Ovary (tissue), 9 donors: ENCODE measurements around the gene PRKG1. TPM values are rescaled to one million over a fixed set of nuclear protein-coding genes. Genes with fewer than 3 reads are reported as not detected.

ENCODE experiments used
- DNase-seq, 5 donors: peaks; one replicate each; pipeline ENCODE4 v3.0.0-alpha.2; 2019 to 2020
- H3K27ac ChIP-seq, 2 donors: fragments of 200-600 bp; one replicate each; pipeline versions ENCODE4 v1.5.1 to v1.8.0; 2019 to 2022
- H3K27me3 ChIP-seq: fragments of 200-600 bp; one replicate; pipeline ENCODE4 v1.8.0; 2022
- H3K36me3 ChIP-seq: fragments of 200-600 bp; sonication (generic); one replicate; pipeline ENCODE4 v1.5.1; 2019
- H3K4me1 ChIP-seq: one replicate; pipeline ENCODE4 v1.8.1; 2013; ENCODE audit warnings: mild to moderate bottlenecking, moderate library complexity; ENCODE audit not compliant: insufficient read depth
- H3K4me3 ChIP-seq: fragments of 200-600 bp; sonication (generic); one replicate; pipeline ENCODE4 v1.5.1; 2017
- H3K9me3 ChIP-seq, 2 donors: fragments of 200-600 bp in 1 of 2; sonication (generic) in 1 of 2; one replicate each; pipeline versions ENCODE4 v1.5.1 to v1.8.1; 2013 to 2019; ENCODE audit warnings: mild to moderate bottlenecking in 1 of 2, moderate library complexity in 1 of 2
- EP300 ChIP-seq: sonication (generic); formaldehyde crosslinking; IDR thresholded peaks from one replicate; pipeline ENCODE4 v1.6.1; 2017; ENCODE audit warnings: antibody characterized with exemption
- POLR2A ChIP-seq: fragments of 450-650 bp; IDR thresholded peaks from one replicate; pipeline ENCODE4 v1.6.1; 2017; ENCODE audit warnings: antibody characterized with exemption, mild to moderate bottlenecking, moderate library complexity
- WGBS, 3 donors: extraction: QIAGEN DNeasy Blood & Tissue Kit in 1 of 3; methylation state at CpG; one replicate each; pipeline versions ENCODE4 v1.1.5 to v1.1.7; 2013 to 2017; 5-methylcytosine and 5-hydroxymethylcytosine counted together
- intact Hi-C, 4 donors: fragments of 100-400 bp; cut with DNase I; formaldehyde crosslinking; loops; one replicate each; pipeline versions ENCODE4 v1.11.0 to v1.15.1; 2022 to 2023
- polyA plus RNA-seq, 2 donors: library from polyadenylated mRNA; stranded (reverse); fragments of 200-250 nt in 1 of 2; fragments of 350-450 nt in 1 of 2; fragmentation: Illumina TruSeq in 1 of 2; extraction: RNeasy Lipid Tissue Mini Kit (QIAGEN cat#74804) in 1 of 2; gene quantifications; one replicate each; pipeline ENCODE4 v1.2.3, GENCODE V29; 2013 to 2014
- total RNA-seq, 7 donors: library from RNA; depleted of rRNA in 2 of 7; stranded (reverse); fragments of >200 nt in 2 of 7; fragmentation: NEBNext Ultra II Directional in 3 of 7; extraction: Animal tissue kit (Norgen Biotek cat#: 25700) in 3 of 7; gene quantifications; one replicate each; pipeline versions ENCODE4 v1.1.0 to v1.2.4, GENCODE V29; 2016 to 2023
- TF ChIP-seq, protein P1 (sequence below), 3 donors: fragments of 450-650 bp in 2 of 3; fragments of 200-600 bp in 1 of 3; IDR thresholded peaks; one replicate each; pipeline versions ENCODE4 v1.5.1 to v1.8.0; 2016 to 2022; ENCODE audit warnings: antibody characterized with exemption in 3 of 3, mild to moderate bottlenecking in 1 of 3
- donor health status: DM: no; HTN: no; CAD: no; lungs with moderate emphysema.
- donor health status: DM: no; HTN: no; CAD: no.
- donor health status: Bipolar disorder and iron deficiency.
- donor health status: DM: yes; HTN: yes; CAD: no.
- donor health status: DM: no; HTN: no; CAD: no.
- donor health status: DM: yes; HTN: yes; CAD: no.

PRKG1 gene
- total and polyA plus RNA-seq, 9 donors: 2.8 to 21.1 (median 15.7) TPM

DNA sequence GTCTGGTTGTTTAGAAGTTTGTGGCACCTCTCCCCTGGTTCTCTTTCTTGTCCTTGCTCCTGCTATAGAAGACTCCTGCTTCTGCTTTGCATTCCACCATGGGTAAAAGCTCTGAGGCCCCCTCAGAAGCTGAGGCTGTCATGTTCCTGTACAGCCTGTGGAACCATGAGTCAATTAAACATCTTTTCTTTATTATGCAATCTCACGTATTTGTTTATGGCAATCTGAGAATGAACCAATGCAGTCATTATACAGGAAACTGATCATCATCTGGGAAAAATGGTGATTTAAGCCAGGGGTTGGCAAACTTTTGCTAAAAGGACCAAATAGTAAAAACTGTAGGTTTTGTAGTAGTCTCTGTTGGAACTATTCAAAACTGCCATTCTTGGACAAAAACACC, 449.8 kb downstream of the PRKG1 start:
- TF ChIP-seq, protein P1, sequence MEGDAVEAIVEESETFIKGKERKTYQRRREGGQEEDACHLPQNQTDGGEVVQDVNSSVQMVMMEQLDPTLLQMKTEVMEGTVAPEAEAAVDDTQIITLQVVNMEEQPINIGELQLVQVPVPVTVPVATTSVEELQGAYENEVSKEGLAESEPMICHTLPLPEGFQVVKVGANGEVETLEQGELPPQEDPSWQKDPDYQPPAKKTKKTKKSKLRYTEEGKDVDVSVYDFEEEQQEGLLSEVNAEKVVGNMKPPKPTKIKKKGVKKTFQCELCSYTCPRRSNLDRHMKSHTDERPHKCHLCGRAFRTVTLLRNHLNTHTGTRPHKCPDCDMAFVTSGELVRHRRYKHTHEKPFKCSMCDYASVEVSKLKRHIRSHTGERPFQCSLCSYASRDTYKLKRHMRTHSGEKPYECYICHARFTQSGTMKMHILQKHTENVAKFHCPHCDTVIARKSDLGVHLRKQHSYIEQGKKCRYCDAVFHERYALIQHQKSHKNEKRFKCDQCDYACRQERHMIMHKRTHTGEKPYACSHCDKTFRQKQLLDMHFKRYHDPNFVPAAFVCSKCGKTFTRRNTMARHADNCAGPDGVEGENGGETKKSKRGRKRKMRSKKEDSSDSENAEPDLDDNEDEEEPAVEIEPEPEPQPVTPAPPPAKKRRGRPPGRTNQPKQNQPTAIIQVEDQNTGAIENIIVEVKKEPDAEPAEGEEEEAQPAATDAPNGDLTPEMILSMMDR (IDR thresholded peaks at IDR 0.05): no peak
- TF ChIP-seq EP300: no peak
- TF ChIP-seq POLR2A: no peak
- H3K36me3 ChIP-seq: no peaks in the 10 kb centered on the region
- DNase-seq: no peak
- H3K4me3 ChIP-seq: no peak overlapping the region
- no peaks in the 10 kb centered on the region for H3K27me3 ChIP-seq
- H3K4me1 ChIP-seq: no peaks in the 10 kb centered on the region
- 81 to 93% (median 88%) methylated on average over 1 of the region's 1 CpG for WGBS, 3 donors
- H3K9me3 ChIP-seq: no peaks in the 10 kb centered on the region
- H3K27ac ChIP-seq: no peak overlapping the region
- intact Hi-C loops: no loop called here

DNA sequence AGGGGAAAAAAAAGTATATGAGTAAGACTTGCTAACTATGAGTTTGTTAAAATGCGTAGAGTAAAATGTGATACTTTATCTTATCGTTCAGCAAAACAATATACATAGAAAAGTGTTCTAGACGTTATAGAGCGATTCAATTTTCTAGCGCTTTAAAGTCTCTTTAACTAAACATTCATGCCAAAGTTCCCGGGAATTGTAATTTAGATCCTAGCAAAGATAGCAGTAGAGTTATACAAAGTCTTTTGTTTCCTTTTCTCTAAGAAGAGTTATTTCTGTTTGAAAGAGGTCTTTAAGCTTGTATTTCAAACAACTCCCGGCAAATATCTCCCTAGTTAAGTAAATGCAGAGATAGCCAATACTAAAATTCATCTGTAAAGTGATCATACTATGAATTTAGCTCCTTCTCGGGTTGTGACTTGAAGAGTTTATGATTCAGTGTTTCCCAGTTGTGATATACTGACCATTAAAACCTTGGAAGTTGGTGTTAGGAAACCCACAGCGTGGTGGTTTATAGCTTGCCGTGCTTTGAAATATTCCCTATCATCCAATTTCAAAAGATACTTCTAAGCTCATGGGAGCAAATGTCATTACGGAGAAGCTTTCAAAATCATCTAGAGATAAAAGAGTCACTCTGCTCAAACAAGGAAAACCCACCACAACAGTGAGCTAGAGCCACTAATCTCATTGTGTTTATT, 453.4 kb downstream of the PRKG1 start:
- Histone ChIP-seq H3K27ac (no peak overlapping the region), H3K4me1 (no peaks in the 10 kb centered on the region), H3K27me3 (no peaks in the 10 kb centered on the region), H3K4me3 (no peak overlapping the region), H3K9me3 (no peaks in the 10 kb centered on the region), H3K36me3 (no peaks in the 10 kb centered on the region)
- no peak for DNase-seq
- intact Hi-C loops: no loop called here
- WGBS, 3 donors: 34 to 52% (median 47%) methylated on average over 11 of the region's 11 CpGs
- TF ChIP-seq EP300 (no peak), POLR2A (no peak)
- TF ChIP-seq, protein P1 (IDR thresholded peaks at IDR 0.05): no peak

DNA sequence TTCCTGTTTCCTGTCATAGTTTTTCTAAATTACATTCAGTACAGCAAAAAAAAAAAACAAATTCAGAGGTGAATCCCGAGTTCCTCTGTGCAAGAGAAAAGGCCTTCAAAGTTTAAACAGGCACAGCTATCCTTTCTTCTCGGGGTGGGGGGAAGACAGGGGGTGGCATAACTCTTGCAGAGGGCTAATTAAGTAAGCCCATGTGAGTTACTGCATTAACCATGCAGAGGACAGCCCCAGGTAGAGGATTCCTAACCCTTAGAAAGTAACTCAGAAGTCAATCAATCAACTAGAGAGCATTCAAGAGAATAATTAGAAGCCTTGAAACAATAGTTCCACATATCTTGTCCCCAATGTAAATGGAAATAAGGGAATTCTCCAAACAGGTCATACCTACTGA, 454.2 kb downstream of the PRKG1 start:
- H3K4me3 ChIP-seq: no peak overlapping the region
- no peaks in the 10 kb centered on the region for H3K36me3 ChIP-seq
- no peak for DNase-seq
- no peaks in the 10 kb centered on the region for H3K4me1 ChIP-seq
- H3K9me3 ChIP-seq: no peaks in the 10 kb centered on the region
- H3K27me3 ChIP-seq: no peaks in the 10 kb centered on the region
- intact Hi-C loops: no loop called here
- TF ChIP-seq, protein P1 (IDR thresholded peaks at IDR 0.05): no peak
- TF ChIP-seq POLR2A (no peak), EP300 (no peak)
- no peak overlapping the region for H3K27ac ChIP-seq
- WGBS, 3 donors: 34% methylated on average over 2 of the region's 2 CpGs

DNA sequence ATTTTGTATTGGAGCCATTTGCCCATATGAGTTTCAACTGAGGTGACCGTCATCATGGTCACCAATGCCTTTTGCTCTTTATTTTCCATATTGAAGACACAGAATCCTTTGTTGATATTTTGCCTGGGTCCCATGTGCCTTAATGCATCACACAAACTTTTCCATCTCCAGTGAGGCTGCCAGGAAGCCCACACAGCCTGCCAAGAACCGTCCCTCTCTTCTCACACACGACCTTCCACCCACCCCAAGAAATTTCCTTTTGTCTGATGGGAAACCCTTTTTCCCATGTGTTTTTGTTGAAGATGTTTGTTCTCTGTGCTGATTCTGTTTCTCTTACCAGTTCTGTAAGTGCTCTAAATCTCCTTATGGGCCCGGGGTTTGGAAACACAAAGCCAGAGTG, 456.3 kb downstream of the PRKG1 start:
- Histone ChIP-seq H3K36me3 (no peaks in the 10 kb centered on the region), H3K4me1 (no peaks in the 10 kb centered on the region), H3K27ac (no peak overlapping the region), H3K27me3 (no peaks in the 10 kb centered on the region), H3K4me3 (no peak overlapping the region), H3K9me3 (no peaks in the 10 kb centered on the region)
- 58 to 71% (median 65%) methylated on average over 4 of the region's 4 CpGs for WGBS, 3 donors
- intact Hi-C loops: no loop called here
- no peak for DNase-seq
- no peak for TF ChIP-seq POLR2A
- TF ChIP-seq EP300: no peak
- TF ChIP-seq, protein P1 (IDR thresholded peaks at IDR 0.05): no peak
